GM18873 (cell line): ENCODE results near the gene IL31.
"Not testable (repeated sequence)": the region's sequence is repeated elsewhere in the genome, so short reads cannot be mapped to it uniquely, and the experiment has no call there.

ENCODE experiments used
- ATAC-seq: cut with Tn5 transposase; IDR thresholded peaks from one replicate; pipeline ENCODE4 v1.9.1; 2021; ENCODE audit warnings: mild to moderate bottlenecking, moderate library complexity, moderate number of reproducible peaks; ENCODE audit not compliant: unreplicated experiment, low FRiP score

IL31 gene

DNA sequence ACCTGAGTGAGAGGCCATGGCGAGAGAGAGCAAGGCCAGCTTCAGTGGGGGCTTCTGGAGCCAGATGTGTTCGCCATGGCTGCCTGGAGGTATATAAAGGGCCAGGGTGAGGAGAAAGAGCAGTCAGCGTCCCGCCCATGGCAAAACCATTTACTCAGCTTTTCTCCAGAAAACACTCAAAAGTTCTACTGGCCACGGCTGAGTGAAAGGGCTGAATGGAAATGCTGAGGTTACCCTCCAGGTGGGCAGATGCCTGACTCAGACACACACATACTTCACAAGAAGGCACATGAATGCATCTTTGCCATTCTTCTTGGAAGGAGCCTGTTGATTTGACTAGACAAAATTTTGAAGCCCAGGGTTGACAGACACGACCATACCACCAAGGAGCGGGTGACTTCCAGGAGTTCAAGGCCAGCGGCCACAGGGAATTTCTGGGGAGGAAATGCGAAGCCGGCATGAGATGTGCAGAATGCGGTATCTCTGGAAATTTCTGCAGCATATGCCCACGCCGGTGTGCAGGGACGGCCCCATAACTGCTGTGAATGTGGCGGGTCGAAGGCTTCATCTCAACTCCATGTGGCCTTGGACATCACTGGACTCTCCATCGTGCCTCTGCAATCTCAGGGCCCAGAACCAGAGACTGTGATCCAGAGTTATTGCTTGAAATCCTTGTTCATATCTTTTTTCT is at the start of gene IL31:
TSS of gene IL31 (minus strand) at position 67 of the 691 bp plus-strand sequence. CDS start at position 18, 49 bp downstream.
- no peak for ATAC-seq

DNA sequence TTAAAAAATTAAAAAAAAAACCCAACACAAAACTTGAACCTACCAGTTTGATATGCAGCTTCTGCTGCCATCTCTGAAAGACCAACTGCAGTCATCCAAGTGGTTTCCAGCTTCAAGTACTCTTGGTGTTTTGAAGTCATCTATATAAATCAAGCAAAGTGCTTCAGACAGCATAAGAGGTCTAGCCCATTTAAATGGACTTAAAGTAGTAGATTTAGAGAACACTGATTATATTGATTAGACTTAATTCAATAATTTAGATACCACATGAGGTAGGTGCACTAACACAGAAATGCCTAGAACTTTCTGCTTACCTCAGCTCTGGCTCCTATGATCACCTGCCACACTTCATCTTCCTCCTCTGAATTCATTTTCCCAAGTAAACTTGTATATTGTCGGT is 42.4 kb upstream of the IL31 start:
- no peak for ATAC-seq

DNA sequence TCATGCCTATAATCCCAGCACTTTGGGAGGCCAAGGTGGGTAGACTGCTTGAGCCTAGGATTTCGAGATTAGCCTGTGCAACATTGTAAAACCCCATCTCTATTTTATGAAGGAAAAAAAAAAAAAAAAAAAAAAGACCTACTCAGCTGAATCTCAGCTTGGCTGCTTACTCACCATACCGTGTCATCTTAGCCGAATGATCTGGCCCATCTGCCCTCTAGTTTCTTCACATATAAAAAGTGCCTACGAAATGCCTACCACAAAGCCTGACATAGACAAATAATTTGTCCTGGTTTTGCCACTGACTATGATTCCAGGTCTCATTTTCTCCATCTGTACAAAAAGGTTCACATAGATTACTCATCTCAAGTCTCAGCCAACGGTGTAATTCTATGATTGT is 41.8 kb upstream of the IL31 start:
- ATAC-seq, result no peak

DNA sequence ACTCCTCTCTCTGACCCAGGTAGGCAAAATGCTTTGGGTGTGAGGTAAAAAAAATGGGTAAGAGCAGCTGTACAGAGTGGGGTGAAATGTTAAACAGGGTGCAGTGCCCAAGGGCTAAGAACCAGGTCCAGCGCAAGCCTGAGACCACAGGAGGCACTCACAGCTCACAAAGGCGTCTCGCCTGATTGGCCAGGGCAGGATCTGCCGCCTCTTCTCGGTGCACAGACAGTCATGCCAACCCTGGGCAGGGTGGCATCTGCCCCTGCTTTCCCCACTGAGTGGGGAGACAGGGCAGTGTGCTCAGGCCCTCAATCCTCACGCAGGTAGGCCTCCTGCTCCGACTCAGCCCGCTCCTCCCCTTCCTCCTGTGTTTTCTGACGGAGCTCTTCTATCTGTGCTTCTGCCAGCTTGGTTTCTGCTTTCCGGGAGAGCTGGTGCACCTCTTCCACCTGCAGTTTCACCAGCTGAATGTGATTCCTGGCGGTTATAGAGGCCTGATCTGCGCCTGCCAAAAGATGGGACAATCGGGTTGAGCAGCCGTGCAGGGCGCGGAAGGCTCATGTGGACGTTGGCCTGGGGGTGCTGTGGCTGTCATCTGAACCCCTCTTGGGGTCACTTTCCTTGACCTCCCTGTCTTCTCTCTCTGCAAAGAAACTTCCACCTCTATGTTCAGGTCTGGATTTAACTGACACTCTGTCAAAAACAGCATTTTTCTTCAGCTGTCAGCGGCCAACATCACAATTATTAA is 34.2 kb upstream of the IL31 start:
- ATAC-seq, result no peak

DNA sequence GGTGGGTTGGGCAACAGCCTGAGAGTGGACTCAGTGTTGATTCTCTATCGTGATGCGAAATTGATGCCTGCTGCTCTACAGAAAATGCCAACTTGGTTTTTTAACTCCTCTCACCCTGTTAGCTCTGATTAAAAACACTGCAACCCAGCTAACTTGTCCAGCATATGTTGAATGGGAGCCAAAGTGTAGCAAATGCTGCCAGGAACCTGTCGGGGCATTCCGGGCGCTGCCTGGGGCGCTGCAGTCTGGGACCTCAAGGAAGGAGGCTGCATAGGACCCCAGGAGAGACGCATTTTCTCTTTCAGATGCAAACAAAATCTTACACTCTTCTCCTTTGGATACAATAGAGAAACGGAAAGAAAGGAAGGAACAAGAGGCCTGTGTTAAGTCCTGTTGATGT is 33.4 kb upstream of the IL31 start:
- ATAC-seq, result no peak

DNA sequence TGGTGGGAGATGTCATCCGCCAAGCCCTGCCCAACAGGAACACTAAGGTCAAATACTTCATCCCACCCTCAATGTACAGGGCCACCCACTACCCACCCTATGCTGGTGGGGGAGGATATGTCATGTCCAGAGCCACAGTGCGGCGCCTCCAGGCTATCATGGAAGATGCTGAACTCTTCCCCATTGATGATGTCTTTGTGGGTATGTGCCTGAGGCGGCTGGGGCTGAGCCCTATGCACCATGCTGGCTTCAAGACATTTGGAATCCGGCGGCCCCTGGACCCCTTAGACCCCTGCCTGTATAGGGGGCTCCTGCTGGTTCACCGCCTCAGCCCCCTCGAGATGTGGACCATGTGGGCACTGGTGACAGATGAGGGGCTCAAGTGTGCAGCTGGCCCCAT is 33.0 kb upstream of the IL31 start:
- ATAC-seq, result no peak

DNA sequence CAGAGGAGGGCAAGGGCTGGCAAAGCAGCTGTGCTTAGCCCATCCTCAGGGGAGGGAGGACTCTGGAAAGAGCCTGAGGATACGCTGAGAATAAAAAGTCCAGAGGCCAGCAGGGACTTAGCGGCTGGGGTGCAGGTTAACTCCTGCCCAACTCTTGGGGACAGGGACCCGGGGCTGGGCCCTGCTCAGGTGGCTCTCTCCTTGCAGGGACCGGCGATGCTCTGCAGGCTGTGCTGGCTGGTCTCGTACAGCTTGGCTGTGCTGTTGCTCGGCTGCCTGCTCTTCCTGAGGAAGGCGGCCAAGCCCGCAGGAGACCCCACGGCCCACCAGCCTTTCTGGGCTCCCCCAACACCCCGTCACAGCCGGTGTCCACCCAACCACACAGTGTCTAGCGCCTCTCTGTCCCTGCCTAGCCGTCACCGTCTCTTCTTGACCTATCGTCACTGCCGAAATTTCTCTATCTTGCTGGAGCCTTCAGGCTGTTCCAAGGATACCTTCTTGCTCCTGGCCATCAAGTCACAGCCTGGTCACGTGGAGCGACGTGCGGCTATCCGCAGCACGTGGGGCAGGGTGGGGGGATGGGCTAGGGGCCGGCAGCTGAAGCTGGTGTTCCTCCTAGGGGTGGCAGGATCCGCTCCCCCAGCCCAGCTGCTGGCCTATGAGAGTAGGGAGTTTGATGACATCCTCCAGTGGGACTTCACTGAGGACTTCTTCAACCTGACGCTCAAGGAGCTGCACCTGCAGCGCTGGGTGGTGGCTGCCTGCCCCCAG is 32.3 kb upstream of the IL31 start:
- ATAC-seq, result no peak

DNA sequence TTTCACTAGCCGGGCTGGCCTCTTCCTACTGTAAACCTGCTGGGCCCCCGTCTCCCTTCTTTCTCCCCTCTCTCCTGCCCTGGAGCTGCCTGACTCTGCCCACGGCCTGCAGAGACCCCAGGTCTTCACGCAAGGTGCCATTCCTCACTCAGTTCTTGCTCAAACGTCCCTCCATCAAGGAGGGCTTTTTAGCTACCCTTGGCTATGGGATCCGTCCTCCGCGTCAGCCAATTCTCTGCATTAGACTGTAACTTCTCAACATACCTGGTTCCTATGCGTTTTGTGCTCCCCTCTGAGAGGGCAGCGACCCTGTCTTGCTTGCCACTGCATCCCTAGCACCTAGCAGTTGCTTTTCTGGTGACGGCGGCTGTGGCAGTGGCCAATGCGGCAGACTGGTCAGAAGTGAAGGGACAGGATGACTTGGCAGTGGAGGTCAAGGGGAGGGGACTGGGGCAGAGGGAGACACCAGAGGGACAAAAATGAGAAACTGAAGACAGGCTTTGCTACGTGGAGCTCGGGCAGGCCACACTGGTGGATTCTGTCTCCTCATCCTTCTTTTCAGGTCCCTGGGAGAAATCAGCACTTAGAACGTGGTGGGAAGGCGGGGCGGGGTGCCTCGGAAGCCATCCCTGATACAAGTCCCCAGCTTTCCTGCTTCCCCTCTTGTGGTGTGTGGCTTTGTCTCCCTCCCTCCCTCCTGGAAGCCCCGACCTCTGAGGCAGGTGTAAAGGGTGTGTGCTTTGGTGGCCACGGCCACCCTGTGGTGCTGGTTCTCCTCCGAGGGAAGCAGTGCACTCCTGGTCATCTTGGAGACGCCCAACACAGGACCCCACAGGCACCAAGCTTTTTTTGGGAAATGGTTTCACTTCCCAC is 31.3 kb upstream of the IL31 start:
- no peak for ATAC-seq

DNA sequence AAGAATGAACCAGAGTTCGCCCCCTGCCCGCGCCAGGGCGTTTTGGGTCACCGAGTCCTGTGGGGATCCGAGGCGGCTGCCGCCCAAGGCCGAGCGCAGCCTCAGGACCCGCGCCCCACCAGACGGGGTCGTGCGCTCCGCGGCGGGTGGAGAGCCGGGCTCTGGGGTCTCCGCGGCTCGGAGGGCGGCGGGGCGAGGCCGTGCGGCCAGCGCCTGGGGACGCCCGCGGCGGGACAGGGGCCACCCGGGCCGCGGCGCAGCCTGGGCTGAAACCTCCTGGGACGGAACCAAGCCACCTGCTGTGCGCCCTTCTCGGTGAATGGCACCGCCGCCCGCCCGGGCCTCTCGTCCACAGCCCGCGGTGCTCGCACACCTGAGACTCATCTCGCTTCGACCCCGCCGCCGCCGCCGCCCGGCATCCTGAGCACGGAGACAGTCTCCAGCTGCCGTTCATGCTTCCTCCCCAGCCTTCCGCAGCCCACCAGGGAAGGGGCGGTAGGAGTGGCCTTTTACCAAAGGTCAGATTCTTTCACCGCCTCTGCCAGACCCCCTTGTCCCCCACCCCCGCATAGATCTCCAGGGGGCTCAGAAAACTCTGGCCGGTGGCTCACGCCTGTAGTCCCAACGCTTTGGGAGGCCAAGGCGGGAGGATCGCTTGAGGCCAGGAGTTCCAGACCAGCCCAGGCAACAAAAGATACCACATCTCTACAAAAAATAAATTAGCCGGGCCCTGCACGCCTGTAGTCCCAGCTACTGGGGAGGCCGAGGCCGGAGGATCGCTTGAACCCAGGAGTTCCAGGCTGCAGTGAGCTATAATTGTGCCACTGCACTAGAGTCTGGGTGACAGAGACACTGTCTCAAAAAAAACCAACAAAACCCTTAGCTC is 30.4 kb upstream of the IL31 start:
- ATAC-seq, result no peak

DNA sequence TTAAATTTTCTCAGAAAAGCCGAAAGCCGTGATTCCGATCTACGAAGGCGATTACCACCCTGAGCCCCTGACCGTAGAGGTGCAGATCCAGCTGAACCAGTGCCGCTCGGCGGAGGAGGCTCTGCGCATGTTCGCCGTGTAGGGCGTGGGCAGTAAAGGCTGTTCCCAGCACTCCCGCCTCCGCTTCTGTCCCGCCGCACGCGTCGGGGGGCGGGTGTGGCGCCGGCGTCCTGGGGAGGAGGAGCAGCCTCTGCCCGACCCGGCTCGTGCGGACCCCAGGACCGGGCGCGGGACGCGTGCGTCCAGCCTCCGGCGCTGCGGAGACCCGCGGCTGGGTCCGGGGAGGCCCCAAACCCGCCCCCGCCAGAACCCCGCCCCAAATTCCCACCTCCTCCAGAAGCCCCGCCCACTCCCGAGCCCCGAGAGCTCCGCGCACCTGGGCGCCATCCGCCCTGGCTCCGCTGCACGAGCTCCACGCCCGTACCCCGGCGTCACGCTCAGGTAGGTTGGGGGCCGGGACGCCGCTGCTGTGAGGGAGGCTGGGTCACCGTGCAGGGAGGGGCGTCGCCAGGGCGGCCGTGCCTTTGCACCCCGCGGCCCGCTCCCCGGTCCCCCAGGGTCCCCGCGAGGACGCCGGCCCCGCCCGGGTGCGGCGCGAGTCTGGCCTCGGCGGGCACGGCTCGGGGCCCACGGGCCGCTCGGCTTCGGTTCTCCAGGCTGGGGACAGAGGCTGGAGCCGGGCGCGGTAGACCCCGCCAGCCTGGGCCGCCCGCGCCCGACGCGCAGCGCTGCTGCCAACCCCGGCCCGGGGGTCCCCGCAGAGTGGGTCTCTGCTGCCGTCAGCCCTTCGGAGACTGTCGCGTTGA is 29.5 kb upstream of the IL31 start, which contains the start of gene B3GNT4:
TSS of gene B3GNT4 (plus strand) at position 409 of the 866 bp plus-strand sequence. CDS start 910 bp downstream, outside the sequence.
- no peak for ATAC-seq

DNA sequence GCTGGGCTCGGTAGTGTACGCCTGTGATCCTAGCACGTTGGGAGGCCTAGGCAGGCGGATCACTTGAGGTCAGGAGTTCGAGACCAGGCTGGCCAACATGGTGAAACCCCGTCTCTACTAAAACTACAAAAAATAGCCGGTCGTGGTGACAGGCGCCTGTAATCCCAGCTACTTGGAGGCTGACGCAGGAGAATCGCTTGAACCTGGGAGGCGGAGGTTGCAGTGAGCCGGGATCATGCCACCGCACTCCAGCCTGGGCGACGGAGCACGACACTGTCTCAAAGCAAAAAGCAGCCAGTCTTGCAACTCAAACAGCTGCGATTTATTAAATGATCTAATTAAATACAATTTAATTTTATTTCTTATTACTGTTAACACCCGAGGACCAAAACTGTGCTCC is 28.8 kb upstream of the IL31 start:
- not testable (repeated sequence) for ATAC-seq

DNA sequence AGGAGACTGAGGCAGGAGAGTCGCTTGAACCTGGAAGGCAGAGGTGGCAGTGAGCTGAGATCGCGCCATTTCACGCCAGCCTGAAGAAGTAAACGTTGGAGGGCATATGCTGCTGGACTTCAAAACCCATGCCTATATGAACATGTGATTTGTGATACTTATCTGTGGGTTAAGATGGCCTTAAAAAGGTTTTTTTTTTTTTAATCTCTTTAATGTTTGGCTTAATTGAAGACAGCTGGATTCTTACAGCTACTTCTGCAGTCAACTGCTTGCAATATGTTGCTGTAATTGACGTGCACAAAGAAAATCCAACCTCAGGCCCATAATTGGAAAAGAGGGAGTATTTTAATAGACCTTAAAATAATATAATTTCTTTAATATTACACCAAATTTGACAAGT is 28.0 kb upstream of the IL31 start:
- no peak for ATAC-seq

DNA sequence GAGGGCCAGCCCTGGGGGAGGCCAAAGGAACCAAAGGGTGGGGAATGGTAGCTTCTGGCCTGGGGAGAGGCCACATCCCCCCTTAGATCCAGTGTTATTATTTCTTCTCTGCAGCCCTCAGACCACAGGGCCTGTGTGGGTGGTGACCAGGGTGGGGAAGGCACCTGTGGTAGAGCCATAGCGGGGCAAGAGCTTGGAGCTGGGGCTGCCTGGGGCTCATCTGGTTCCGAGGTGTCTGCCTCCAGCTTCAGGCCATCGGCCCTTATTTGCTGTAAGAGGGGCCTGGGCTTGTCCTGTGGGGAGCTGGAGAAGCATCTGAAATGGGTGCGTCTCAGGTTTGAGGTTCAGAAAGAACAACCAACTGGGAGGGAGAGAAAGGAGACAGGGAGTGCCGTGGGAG is 27.4 kb upstream of the IL31 start:
- no peak for ATAC-seq

DNA sequence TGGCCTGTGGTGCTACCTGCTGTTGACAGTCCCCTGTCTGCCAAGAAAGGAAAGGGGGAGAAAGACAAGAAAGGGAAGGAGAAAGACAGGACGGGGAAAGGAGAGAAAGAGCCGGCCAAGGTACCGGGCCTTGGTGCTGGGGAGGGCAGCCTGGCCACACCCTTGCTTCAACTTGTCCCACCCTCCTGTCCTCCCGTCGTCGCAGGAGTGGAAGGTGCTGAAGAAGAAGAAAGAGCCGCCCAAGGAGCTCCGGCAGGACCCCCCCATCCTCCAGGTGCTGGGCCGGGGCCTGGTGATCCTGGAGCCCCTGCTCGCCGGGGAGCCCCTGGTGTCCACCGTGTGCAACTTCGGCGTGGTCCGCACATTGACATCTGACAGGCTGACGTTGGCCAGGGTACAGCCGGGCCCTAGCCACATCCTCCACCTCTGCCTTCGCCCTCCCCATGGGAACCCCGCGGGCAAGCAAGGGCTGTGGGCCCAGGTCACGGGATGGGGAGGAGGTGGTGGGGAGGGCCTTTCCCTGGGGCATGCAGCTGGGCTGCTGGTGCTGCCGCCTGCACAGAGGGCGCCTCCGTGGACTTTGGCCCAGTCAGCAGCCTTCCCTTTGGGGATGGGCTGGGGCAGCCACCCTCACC is 26.6 kb upstream of the IL31 start:
- no peak for ATAC-seq

DNA sequence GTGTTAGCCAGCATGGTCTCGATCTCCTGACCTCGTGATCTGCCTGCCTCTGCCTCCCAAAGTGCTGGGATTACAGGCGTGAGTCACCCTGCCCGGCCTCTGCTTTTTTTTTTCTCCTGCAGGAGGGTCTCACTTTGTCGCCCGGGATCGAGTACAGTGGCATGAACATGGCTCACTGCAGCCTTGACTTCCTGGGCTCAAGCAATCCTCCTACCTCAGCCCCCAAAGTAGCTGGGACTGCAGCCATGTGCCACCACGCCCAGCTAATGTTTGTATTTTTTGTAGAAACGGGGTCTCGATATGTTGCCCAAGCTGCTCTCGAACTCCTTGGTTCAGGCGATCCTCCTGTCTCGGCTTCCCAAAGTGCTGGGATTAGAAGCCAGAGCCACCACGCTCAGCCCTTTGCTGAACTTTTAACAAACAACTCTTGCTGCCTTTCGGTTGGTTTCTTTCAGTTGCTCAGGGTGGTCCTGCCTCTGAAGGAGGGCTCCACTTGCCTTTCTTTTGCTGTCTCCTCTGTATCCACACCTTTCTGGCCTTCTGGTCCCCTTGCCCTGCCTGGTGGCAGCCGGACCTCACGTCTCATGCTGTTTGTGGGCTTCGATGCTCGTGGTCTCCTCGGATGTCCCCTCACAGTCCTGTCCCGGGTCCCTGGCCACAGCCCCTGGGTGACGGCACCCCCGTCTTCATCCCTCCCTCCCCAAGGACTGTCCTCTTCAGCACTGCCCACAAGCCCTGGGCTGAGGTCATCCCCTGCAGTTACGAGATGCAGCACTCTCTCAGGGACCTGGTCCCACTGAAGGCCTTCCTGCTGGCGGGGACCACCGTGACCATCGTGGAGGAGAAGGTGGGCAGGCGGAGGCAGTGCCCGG is 25.7 kb upstream of the IL31 start:
- no peak for ATAC-seq

DNA sequence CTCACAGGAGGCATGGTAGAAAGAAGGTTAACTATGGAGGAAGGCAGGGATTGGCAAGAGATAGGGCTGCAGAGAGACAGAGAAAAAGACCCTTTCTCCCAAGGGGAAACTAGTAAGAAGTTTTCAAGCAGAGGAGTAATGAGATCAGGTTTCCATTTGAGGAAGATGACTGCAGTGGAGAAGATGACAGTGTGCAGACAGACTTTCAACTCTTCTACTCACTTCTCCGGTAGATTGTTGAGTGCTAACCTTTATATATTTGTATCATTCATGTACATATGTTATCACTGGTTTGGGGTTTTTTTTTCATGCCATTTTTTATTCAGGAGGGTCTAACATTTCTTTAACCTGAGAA is 23.6 kb upstream of the IL31 start:
- ATAC-seq, result no peak

DNA sequence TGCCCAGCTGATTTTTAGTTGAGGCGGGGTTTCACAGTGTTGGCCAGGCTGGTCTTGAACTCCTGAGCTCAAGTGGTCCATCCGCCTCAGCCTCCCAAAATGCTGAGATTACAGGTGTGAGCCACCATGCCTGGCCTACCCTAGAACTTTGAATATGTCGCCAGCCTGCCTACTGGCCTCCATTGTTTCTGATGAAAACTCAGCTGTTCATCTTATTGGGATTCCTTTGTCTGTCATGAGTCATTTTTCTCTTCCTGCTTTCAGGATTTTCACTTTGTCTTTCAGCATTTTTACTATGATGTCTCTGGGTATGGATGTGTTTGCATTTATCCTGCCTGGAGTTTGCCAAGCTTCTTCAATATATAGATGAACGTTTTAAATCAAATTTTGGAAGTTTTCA is 21.4 kb upstream of the IL31 start:
- ATAC-seq, result no peak
